Glomerular endothelial cell (primary cell): ENCODE data around the gene SRPK2. TPM values are rescaled to one million over a fixed set of nuclear protein-coding genes. Genes with fewer than 3 reads are reported as not detected.

Experiments
- DNase-seq: peaks from one replicate; pipeline ENCODE4 v3.0.0-alpha.2; 2011; ENCODE audit warnings: low read depth, low spot score; ENCODE audit errors: extremely low read depth
- total RNA-seq: library from RNA; depleted of rRNA; stranded (reverse); fragments of >200 nt; gene quantifications from 2 replicates; pipeline ENCODE4 v1.2.3, GENCODE V29; 2015

The SRPK2 gene
- total RNA-seq, 1 donor from 2014 or later: 59.6 TPM

DNA sequence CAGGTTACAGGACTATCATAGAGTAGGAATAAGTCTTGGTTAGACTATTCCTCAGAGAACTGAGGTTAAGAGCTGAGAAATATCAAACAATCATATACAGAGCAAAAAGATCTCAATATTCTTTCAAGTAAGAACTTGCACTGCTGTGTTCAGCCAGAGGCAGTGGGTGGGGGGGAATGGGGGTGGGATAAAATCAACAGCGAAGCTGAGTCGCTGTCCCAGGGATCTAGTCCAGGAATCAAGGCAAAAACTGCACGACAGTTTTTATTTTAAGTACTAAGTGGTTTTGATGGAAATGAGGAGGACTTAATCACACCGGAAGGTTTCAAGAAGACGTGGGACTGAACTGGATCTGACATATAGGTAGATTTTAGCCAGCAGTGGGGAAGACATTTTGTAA, 159.1 kb downstream of the SRPK2 start:
- DNase-seq: no peak

DNA sequence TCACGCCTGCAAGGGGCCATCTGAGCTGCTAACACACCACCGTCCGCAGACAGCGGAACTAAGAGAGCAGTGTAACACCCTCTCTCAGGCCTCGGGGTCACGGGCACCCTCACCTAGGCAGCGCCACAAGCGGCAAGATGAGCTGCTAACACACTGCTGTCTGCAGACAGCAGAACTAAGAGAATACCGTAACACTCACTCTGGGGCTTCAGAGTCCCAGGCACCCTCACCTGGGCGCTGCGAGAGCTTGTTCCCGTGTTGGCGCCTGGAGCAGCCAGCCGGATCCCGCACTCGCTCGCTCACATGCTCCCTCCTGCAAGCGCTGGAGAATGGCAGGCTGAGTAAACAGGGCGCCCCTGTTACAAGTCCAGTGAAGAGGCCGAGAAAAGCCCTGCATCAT, 160.2 kb downstream of the SRPK2 start:
- no peak for DNase-seq

DNA sequence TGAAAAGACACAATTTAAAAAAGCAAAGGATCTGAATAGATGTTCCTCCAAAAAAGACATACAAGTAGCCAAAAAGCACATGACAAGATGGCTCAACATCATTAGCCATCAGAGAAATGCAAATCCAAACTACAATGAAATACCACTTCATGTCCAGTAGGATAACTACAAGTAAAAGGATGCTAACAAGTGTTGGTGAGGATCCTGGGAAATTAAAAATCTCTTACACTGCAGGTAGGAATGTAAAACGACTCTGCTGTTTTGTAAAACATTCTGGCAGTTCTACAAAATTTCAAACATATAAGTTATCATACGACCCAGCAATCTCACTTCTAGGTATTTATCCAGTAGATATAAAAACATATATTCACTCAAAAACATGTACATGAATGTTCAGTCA, 161.3 kb downstream of the SRPK2 start:
- no peak for DNase-seq

DNA sequence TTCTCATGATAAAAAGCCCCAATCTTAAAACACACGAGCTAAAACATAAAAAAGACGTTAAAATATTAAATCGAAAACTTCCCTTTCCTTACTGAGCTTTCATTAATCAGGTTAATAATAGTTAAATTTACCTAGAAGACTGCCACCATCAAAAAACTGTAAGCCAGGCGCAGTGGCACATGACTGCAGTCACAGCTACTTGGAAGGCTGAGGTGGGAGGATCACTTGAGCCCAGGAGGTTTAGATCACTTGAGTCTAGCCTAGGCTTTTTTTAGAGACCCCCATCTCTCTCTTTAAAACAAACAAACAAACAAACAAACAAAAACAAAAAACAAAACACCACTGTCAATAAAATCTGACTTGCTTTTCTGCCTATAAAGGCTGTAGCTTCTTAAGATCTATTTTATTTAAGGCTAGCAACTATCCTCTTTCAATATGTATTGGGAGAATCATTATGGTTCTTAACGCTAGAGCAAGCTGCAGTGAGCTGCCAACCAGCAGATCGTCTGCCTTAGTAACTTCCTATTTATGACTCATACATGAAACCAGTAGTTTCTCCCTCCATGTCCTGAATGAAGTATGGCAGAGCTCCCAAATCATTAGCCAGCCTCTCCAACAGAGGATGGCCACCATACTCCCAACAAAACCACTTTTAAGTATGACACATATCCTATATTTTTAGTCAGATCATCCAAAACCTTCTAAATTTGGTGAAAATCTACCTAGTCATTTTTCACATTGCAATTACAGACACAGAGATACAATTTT, 163.7 kb downstream of the SRPK2 start:
- peak; percentile 58 for DNase-seq

DNA sequence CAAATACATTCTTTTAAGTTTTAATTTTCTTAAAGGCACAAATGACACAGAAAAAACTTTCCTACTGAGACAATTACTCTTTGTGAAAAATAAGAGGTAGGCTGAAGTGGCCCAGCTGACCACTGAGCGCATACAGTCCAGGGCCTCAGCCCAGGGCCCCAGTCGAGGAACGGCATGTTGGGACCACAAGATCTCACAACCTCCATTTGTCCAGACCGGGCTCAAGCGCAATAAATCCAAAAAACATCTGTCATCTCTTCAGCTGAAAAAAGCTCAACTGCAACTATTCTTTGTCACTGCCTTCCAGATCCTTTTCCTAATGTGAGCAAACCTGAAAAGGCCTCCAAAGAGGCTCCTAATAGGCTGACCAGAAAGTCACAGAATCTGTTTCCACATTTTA, 165.8 kb downstream of the SRPK2 start:
- DNase-seq: no peak

DNA sequence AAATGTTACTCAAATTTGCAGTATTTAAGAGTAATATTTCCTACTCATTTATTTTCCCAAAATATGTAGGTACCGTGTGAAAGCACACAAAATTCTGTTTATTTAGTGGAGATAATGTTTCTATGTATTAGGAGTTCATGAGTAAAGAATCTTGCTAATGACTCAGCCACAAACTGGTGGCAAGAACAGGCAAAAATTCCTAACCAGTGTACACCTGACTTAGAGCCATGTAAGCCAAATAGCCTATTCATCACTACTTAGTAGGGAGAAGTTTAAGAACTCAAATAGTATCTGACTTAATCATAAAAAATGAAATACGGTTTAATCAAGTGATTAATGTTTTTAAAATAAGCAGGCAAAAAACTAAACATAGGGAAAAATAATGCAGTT, 169.0 kb downstream of the SRPK2 start:
- no peak for DNase-seq

DNA sequence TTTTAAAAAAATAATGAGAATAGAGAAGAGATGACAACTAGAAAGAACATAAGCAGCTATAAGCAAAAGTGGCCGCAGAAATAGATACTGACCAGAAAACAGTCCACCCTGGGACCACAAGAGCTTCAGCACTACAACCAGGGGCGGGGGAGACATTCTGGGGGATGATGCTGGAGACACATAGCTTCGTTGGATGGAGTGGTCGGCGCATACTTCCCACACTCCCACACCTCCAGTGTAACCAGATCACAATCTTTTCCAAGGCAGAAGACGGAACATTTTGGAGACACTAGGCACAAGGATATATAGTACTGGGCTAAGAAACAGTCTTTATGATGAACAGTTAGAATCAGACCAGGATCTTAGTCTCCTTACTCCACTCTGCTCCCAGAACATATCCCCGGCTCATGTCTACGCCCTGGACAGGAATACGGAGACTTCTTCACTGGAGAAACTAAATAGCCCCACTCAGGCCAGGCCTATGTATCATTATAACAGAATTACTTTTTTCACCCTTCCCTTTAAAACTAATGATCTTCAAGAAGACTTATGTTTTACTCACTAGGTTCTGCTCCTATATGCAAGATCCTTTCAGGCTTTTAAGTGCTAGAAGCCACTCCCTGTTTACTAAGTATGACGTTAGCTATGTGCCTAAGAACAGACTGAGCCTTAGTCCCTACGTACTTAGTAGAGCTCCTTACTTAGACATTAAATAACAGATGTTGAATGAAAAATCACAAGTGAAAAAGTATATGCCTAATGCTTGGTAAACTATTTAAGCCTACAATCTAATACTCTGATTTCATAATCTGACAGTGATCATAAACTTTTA, 169.6 kb downstream of the SRPK2 start:
- DNase-seq: no peak

DNA sequence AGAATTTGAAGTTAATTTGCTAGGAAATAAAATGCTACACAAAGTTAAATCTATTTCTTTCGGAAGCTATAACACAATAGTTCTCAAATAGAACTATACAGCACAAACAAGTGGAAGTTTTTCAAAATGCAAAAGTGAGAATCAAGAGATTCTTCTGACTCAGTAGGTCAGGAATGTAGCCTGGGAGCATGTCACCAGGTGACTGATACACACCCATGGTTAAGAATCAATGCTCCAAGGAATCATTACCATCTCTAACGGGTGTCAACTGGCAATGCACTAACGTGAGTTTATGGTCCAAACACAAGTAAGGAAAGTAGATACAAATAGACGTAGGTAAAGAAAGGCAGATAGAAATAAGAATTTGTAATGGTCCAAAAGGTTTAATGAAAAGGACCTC, 170.5 kb downstream of the SRPK2 start:
- DNase-seq: no peak

DNA sequence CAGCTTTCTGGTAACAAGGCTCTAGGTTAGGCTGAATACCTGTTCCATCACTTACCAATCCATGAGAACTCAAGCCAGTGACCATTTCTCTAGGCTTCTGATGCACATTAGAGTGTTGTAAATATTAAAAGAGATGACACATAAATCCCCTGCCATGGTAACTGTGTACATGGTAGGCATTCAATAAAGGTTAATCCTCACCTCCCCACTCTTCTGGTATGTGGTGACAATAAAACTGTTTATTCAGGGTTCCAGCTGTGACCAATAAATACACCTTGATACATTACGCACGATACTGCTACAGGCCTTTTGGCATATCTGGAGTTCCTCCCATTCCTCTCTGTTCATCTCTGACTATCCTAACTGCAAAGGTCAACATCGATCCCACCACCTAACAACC, 171.9 kb downstream of the SRPK2 start:
- DNase-seq: no peak

DNA sequence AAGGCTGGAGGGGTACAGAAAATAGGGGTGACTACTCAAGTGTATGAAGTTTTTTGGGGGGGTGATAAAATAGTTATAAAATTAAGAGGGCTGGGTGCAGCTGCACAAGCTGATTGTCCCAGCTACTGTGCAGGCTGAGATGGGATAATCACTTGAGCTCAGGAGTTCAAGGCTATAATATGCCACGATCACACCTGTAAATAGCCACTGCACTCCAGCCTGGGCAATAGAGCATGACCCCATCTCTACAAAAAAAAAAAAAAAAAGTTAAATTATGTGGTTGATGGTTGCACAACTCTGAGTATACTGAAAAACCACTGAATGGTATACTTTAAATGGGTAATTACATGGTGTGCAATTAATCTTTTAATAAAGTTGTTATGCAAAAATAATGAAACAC, 172.9 kb downstream of the SRPK2 start:
- no peak for DNase-seq

DNA sequence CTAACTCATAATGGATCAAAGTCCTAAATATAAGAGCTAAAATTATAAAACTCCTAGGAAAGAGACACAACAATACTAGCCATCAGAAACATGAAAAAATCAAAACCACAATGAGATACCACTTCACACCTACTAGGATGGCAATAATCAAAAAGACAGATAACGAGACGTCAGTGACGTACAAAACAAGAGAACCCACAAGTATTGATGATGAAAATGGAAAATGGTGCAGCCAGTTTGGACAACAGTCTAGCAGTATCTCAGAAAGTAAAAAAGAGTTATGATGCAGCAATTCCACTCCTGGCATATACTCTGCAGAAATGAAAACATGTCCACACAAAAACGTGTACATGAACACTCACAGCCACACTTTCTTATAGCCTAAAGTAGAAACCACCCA, 173.5 kb downstream of the SRPK2 start:
- no peak for DNase-seq

DNA sequence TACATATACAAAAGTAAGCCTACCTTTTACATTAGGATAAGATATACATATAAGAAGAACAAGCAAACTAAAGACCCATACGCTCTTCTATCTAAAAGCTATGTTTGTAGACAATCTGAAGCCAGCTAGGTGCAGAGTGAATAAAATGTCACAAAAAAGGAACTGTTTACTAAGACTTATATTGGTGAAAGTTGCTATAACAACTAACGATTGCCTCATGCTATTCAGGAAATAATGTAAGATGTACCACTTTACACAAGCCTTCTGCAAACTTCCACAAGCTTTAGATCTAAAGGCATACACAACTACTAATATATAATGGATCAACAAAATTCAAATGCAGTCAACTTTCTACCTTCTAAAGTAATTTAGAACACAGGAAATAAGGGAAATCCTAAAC, 175.1 kb downstream of the SRPK2 start:
- no peak for DNase-seq

DNA sequence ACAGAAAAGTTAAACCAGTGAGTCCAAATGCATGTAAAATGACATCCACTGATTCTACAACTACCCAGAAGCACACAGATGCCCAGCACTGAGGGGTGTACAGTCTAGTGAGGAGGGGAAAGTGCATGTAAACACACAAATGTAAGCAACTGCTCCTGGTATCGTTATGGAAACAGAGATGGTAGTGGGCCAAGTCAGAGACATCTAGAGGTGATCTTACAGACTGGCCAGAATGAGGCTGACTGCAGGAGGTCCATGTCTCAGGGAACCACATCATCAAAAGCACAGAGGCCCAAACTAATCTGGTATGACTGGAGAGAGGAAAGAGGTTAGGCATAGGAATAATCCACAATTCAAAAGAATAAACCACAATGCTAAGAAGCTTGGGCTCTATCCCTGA, 176.5 kb downstream of the SRPK2 start:
- DNase-seq: no peak

DNA sequence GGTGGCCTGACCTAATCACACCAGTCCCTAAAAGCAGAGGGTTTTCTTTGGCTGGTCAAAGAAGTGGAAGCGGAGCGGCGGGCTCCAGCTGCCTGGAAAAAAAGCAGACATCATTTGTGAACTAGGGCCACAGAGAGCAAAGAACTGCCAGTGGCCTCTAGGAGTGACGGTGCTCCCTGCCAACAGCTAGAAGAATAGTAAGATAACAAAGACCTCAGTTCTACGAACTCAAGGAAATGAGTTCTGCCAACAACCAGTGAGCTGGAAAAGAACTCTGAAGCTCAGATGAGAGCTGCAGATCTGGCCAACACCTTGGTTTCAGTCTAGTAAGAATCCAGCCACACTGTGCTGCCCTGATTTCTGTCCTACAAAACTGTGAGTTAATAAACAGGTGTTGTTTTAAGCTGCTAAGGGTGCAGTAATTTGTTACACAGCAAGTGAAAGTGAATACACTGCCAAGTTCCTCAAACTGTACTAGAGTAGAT, 178.0 kb downstream of the SRPK2 start:
- DNase-seq: no peak

DNA sequence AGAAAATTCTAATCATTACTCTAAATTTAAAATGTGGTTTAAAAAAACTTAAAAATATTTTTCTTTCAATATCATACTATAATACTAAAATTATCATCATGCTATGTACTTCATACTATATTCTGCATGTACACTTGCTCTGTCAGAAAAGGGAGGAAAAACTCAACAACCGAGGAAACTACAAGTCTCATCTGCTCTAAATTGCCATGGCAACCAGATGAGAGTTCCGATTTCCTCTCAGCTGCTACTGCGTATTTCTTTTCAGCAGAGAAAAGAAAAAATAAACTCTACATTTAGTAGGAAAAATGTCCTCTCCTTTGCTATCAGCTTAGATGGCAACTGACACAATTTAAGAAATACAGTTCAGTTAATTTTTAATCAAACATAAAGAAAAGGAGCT, 178.9 kb downstream of the SRPK2 start:
- no peak for DNase-seq

DNA sequence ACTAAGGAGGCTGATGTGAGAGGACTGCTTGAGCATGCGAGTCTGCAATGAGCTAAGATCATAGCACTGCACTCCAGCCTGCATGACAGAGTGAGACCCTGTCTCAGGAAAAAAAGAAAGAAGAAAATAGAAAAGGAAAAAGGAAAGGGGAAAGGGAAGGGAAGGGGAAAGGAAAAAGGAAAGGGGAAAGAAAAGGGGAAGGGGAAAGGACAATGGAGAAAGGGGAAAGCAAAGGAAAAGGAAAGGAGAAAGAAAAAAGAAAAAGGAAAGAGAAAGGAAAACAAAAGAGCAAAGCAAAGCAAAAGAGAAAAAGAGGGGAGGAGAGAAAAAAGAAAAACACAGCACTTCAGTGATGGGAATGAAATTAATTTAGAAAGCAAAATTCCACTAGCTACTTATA, 179.3 kb downstream of the SRPK2 start:
- DNase-seq: no peak

DNA sequence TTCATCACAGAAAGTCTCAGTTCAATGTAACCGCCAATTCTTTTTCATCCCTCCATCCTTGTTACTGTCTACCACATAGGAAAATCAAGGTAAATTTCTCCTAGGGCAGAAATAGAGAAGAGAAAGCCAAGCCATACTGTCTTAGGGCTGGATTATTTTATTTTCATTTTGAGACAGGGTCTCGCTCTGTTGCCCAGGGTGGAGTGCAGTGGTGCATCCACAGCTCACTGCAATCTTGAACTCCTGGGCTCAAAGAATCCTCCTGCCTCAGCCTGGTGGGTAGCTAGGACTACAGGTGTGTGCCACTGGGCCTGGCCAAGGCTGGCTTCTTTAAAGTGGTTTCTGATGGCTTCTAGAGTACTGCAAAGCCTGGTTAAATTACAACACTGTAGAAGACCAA, 181.7 kb downstream of the SRPK2 start:
- DNase-seq: no peak

DNA sequence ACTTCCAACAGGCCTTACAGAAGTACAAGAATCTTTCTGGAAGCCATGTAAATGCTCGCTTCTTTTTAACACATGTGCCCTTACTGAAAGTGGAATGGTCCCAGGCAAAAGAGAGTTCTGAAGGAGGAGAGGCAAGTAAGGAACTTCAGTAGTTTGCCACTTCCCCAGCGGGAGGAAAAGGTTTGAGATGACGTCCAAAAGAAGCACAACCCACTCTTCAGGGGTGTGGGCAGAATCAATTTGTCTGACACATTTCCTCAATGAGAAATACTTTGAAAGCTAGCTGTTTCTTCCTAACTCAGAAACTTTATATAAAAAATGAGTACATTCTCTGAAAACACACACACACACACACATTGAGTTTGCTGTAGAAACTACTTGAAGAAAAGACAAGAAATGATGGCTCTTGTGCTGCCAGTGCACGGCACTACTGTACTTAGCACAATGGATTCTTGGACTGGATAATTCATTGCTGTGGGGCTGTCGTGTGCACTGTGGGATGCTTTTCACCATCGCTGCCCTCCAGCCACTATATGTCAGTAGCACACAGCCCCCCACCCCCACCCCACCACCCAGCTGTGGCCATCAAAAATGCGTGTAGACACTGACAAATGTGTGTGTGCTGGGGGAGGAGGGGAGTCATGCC, 183.0 kb downstream of the SRPK2 start:
- DNase-seq: no peak

DNA sequence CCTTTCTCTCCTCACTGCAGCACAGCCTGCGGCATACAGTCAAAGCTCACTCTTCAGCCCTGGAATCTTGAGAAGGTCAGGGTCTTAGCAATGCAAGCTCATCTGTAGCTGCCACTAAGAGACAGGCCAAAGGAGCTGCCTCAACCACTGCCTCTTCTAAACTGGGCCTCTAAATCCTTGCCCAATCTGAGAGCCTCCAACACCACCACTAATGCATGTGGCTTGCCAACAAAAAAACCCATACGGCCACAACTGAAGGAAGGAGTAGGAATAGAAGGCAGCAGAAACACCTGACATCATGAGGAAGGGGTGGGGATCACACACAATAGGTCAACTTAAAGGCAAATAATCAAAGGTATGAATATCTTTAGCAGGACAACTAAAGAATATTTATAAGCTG, 183.8 kb downstream of the SRPK2 start:
- no peak for DNase-seq

DNA sequence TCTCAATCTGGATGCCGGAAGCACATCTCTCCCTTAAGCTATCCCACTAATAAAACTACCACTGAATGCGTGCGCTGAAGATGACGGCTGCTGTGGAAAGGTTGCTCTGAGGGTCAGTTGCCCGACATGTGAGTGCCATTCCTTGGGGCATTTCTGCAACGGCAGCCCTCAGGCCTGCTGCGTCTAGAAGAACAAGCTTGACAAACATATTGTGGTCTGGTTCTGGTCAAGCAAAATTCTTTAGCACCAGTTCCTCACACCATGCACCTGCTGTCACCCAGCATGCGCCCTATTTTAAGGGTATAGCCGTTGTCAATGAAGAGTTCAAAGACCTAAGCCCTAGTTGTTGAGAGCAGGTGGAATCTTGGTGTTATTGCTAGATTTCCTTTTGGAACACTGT, 184.2 kb downstream of the SRPK2 start:
- DNase-seq: no peak

DNA sequence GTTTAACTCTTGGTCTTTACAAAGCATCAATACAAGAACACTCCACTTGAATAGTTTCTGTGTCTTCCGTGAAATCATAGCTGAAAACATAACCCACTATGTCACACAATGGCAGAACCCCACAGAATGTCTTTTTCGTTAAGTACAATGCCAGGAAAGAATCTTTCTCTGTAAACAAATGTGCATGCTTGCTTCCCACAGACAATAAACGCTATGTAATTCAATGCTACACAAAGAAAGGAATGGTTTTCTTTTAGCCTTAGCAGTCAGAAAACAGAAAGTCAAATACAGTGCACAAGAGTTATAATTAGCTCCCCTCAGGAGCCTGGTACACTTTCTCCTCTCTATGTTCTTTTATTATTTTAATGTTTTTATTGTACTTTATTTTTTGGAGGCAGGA, 186.1 kb downstream of the SRPK2 start:
- DNase-seq: no peak

DNA sequence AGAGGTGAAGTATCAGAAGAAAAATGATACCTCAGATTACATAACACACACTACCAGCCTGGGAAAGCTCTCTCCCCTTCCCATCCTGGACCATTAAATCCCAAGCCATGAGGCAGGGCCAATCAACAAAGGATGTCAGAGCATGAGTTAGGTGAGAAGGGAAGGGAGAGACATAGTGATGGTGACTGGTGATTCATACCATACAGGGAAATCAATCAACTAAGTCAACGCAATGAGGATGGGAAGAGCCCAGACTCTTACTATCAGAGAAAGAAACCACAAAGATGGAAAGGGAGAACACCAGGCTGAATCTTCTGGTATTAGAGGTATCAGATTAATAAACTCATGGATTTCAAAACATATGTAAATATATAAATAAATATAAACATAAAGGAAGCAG, 189.3 kb downstream of the SRPK2 start:
- no peak for DNase-seq
